ENCODE measurements around the gene CACNA1S. TPM values are rescaled to one million over a fixed set of nuclear protein-coding genes. Genes with fewer than 3 reads are reported as not detected.

Gene CACNA1S
- total and polyA plus RNA-seq, 10 donors = 0.04 to 0.17 (median 0.09) TPM; not detected in 7

DNA sequence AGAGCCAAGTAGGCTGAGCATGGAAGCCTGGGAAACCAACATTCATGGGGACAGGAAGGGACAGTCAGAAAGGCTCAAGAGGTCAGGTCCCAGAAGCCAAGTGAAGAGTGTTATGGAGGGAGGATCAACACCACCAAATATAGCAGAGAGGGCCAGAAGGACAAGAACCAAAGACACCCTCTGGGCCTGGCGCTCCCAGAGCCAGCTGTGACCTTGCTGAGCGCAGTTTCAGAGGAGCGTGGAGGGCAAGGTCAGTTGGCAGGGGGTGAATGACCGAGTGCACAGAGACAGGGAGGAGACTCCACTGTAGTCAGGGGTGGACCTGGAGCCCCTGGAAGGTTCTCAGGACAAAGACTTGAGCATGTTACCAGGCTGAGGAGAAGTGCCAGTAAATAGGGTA lies 19.2 kb upstream of the CACNA1S start:
- no peaks in the 10 kb centered on the region for H3K27me3 ChIP-seq (replicated peaks in 1 of 7)
- no peak overlapping the region for H3K4me3 ChIP-seq
- no peaks in the 10 kb centered on the region for H3K4me1 ChIP-seq
- TF ChIP-seq POLR2AphosphoS5 (IDR thresholded peaks at IDR 0.05) = no peak
- no peak for TF ChIP-seq POLR2A (IDR thresholded peaks at IDR 0.05)
- no peak for TF ChIP-seq CTCF (IDR thresholded peaks at IDR 0.05 in 8 of 11, conservative IDR thresholded peaks at IDR 0.05 in 3 of 11)
- no peak overlapping the region for H3K27ac ChIP-seq
- H3K9me3 ChIP-seq = no peaks in the 10 kb centered on the region
- WGBS, 5 donors = 53 to 75% (median 60%) methylated on average over 4 of the region's 4 CpGs
- peaks cover 0 to 27% (median 15%) of the 10 kb centered on the region in 6 donors for H3K36me3 ChIP-seq
- intact Hi-C loops (cut with DNase I; ENCODE audit: low total_unique reads) = no loop called here
- peak; percentile 40 for DNase-seq

- DNase-seq = peak; percentile 64
- H3K4me1 ChIP-seq = peaks cover 0 to 16% (median 9%) of the 10 kb centered on the region in 6 donors
- intact Hi-C loops (cut with DNase I; ENCODE audit: low total_unique reads) = no loop called here
Observed at GRCh38 chr1:201128962-201129361, 16.7 kb upstream of the CACNA1S start.

DNA sequence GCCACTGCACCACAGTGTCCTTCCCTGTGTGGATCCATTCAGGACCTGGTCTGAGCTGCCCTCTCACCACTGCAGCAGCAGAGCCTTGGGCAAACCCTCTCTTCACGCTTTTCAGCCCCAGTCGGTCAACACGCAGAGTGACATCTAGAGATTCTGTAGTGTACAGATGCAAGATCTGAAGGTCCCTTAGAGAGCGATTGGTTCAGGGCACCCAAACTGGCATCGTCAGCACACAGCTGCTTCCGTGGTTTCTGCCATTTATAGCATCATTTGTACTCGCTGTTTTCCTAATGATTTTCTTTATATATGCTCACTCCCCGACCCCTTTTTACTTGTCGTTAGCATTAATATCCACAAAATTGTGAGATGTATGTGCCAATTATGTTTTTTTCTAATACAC lies 16.2 kb upstream of the CACNA1S start:
- no peak overlapping the region for H3K27ac ChIP-seq
- H3K4me1 ChIP-seq = peaks cover 0 to 16% (median 9%) of the 10 kb centered on the region in 6 donors
- WGBS, 5 donors = 63 to 79% (median 72%) methylated on average over 9 of the region's 9 CpGs
- peaks cover 0 to 10% (median 0%) of the 10 kb centered on the region in 7 donors for H3K27me3 ChIP-seq (replicated peaks in 1 of 7)
- no peak overlapping the region for H3K4me3 ChIP-seq
- no peaks in the 10 kb centered on the region for H3K36me3 ChIP-seq
- intact Hi-C loops (cut with DNase I; ENCODE audit: low total_unique reads) = no loop called here
- DNase-seq = peak; percentile 28
- no peaks in the 10 kb centered on the region for H3K9me3 ChIP-seq
- no peak for TF ChIP-seq CTCF (IDR thresholded peaks at IDR 0.05 in 8 of 11, conservative IDR thresholded peaks at IDR 0.05 in 3 of 11)
- no peak for TF ChIP-seq POLR2AphosphoS5 (IDR thresholded peaks at IDR 0.05)

More at GRCh38 chr1:201128962-201129361, 16.7 kb upstream of the CACNA1S start:
- Histone ChIP-seq H3K9me3 (no peaks in the 10 kb centered on the region), H3K36me3 (peaks cover 0 to 3% (median 0%) of the 10 kb centered on the region in 6 donors), H3K4me3 (no peak overlapping the region), H3K27me3 (replicated peaks in 1 of 7) (peaks cover 0 to 5% (median 0%) of the 10 kb centered on the region in 7 donors), H3K27ac (no peak overlapping the region)
- TF ChIP-seq POLR2AphosphoS5 (IDR thresholded peaks at IDR 0.05) (no peak), POLR2A (IDR thresholded peaks at IDR 0.05) (no peak), CTCF (IDR thresholded peaks at IDR 0.05 in 8 of 11, conservative IDR thresholded peaks at IDR 0.05 in 3 of 11) (no peak)
- 92 to 96% (median 96%) methylated on average over 10 to 13 of the region's 13 CpGs for WGBS, 5 donors

DNA sequence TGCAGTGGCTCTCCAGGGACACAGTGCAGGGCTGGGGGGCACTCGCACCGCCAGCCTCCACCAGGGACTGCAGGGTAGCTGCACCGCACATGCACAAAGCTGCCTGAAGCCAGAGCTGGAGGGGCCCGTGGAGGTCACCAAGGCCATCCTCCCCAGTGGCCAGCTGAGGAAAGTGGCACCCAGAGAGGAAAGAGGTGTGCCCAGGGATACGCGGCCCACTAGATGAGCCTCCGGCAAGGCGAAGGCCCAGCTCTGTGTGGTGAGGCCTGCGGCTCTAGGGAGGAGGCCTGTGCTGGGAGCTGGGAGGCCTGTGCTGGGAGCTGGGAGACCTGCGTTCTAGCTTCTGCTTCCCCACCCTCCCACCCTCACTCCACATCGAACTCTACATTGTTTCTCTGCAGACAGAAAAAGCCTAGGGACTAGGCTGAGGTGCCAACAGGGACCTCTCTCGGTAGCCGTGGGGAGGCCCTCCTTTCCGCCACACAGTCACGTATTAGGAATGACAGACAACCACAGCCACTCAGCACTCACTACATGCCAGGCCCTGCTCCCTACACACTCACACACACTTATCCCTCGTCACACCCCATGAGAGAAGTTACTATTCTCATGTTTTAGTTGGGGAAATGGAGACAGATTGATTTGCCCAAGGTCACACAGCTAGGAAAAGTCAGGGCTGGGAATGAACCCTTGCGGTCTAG lies 15.7 kb upstream of the CACNA1S start:
- peak; percentile 65 for DNase-seq
- intact Hi-C loops (cut with DNase I; ENCODE audit: low total_unique reads) = no loop called here
- Histone ChIP-seq H3K27me3 (replicated peaks in 1 of 7) (peaks cover 0 to 10% (median 0%) of the 10 kb centered on the region in 7 donors), H3K36me3 (no peaks in the 10 kb centered on the region), H3K4me3 (no peak overlapping the region), H3K27ac (no peak overlapping the region), H3K4me1 (peaks cover 0 to 16% (median 9%) of the 10 kb centered on the region in 6 donors), H3K9me3 (no peaks in the 10 kb centered on the region)
- no peak for TF ChIP-seq POLR2A (IDR thresholded peaks at IDR 0.05)
- no peak for TF ChIP-seq POLR2AphosphoS5 (IDR thresholded peaks at IDR 0.05)
- no peak for TF ChIP-seq CTCF (IDR thresholded peaks at IDR 0.05 in 8 of 11, conservative IDR thresholded peaks at IDR 0.05 in 3 of 11)
- WGBS, 5 donors = 89 to 95% (median 90%) methylated on average over 16 to 17 of the region's 17 CpGs
